Progenitor cell of endocrine pancreas (in vitro differentiated cells): Measurements from ENCODE around the gene AK9. TPM values are rescaled to one million over a fixed set of nuclear protein-coding genes. Genes with fewer than 3 reads are reported as not detected.

ENCODE experiments used
- DNase-seq: peaks from one replicate; pipeline ENCODE4 v3.0.0; 2021; ENCODE audit warnings: low spot score; ENCODE audit not compliant: unreplicated experiment
- H3K27ac Mint-ChIP-seq: 2 replicates; pipeline ENCODE4 v1.8.0; 2021; ENCODE audit warnings: mild to moderate bottlenecking, moderate library complexity, mixed read lengths
- H3K27me3 Mint-ChIP-seq: 2 replicates; pipeline ENCODE4 v1.8.0; 2021; ENCODE audit warnings: mixed read lengths
- H3K36me3 Mint-ChIP-seq: 2 replicates; pipeline ENCODE4 v1.8.0; 2022; ENCODE audit warnings: mixed read lengths; ENCODE audit not compliant: insufficient read depth
- H3K4me1 Mint-ChIP-seq: 2 replicates; pipeline ENCODE4 v1.8.0; 2021; ENCODE audit warnings: low read depth, mixed read lengths
- H3K4me3 Mint-ChIP-seq: 2 replicates; pipeline ENCODE4 v1.8.0; 2021; ENCODE audit warnings: low read depth, mild to moderate bottlenecking, moderate library complexity, mixed read lengths
- H3K9me3 Mint-ChIP-seq: 2 replicates; pipeline ENCODE4 v1.8.0; 2021; ENCODE audit warnings: low read depth, mixed read lengths
- CTCF ChIP-seq: fragments of 200-600 bp; sonication (generic); IDR thresholded peaks from one replicate; pipeline ENCODE4 v1.5.0; 2021; ENCODE audit warnings: antibody characterized with exemption, mild to moderate bottlenecking; ENCODE audit not compliant: unreplicated experiment
- total RNA-seq: library from RNA; stranded (reverse); gene quantifications from 2 replicates; pipeline ENCODE4 v1.2.1, GENCODE V29; 2021

AK9 gene
- total RNA-seq, 1 donor from 2014 or later = 12.8 TPM

- Mint-ChIP-seq H3K9me3 (peaks cover 3% of the 10 kb centered on the region), H3K27me3 (no peaks in the 10 kb centered on the region), H3K36me3 (peaks cover 3% of the 10 kb centered on the region), H3K4me3 (no peak overlapping the region), H3K4me1 (peaks cover 1% of the 10 kb centered on the region), H3K27ac (no peak overlapping the region)
- no peak for TF ChIP-seq CTCF
- DNase-seq = no peak
These were observed 10.2 kb upstream of the AK9 start for GRCh38 chr6:109701221-109701620.

- Mint-ChIP-seq H3K9me3 (peaks cover 3% of the 10 kb centered on the region), H3K36me3 (peaks cover 9% of the 10 kb centered on the region), H3K4me1 (peaks cover 5% of the 10 kb centered on the region), H3K27ac (no peak overlapping the region), H3K4me3 (no peak overlapping the region), H3K27me3 (no peaks in the 10 kb centered on the region)
- TF ChIP-seq CTCF = no peak
- DNase-seq = no peak
These were observed 5.4 kb upstream of the AK9 start for GRCh38 chr6:109696355-109696754.

GRCh38 chr6:109695468-109695867 is 4.5 kb upstream of the AK9 start:
- TF ChIP-seq CTCF = peak; percentile 24
- H3K4me1 Mint-ChIP-seq = peaks cover 5% of the 10 kb centered on the region
- H3K36me3 Mint-ChIP-seq = peaks cover 9% of the 10 kb centered on the region
- no peak overlapping the region for H3K27ac Mint-ChIP-seq
- no peaks in the 10 kb centered on the region for H3K27me3 Mint-ChIP-seq
- no peak overlapping the region for H3K4me3 Mint-ChIP-seq
- no peak for DNase-seq
- peaks cover 3% of the 10 kb centered on the region for H3K9me3 Mint-ChIP-seq

GRCh38 chr6:109693111-109693510 is 2.1 kb upstream of the AK9 start:
- no peak for TF ChIP-seq CTCF
- Mint-ChIP-seq H3K4me3 (no peak overlapping the region), H3K27me3 (no peaks in the 10 kb centered on the region), H3K4me1 (peaks cover 9% of the 10 kb centered on the region), H3K9me3 (peaks cover 3% of the 10 kb centered on the region), H3K27ac (no peak overlapping the region), H3K36me3 (peaks cover 9% of the 10 kb centered on the region)
- no peak for DNase-seq

GRCh38 chr6:109690373-109690736 is 647 bp downstream of the AK9 start:
- peak overlapping the region; percentile 100 for H3K27ac Mint-ChIP-seq
- DNase-seq = peak; percentile 62
- H3K36me3 Mint-ChIP-seq = peaks cover 1% of the 10 kb centered on the region
- peaks cover 9% of the 10 kb centered on the region for H3K4me1 Mint-ChIP-seq
- TF ChIP-seq CTCF = no peak
- H3K9me3 Mint-ChIP-seq = no peaks in the 10 kb centered on the region
- no peaks in the 10 kb centered on the region for H3K27me3 Mint-ChIP-seq
- peak overlapping the region; percentile 93 for H3K4me3 Mint-ChIP-seq
